ENCODE data around the gene ZBTB38. TPM values are rescaled to one million over a fixed set of nuclear protein-coding genes. Genes with fewer than 3 reads are reported as not detected.

The ZBTB38 gene
- total and polyA plus RNA-seq, 10 donors: 4.8 to 122 (median 58.5) TPM

DNA sequence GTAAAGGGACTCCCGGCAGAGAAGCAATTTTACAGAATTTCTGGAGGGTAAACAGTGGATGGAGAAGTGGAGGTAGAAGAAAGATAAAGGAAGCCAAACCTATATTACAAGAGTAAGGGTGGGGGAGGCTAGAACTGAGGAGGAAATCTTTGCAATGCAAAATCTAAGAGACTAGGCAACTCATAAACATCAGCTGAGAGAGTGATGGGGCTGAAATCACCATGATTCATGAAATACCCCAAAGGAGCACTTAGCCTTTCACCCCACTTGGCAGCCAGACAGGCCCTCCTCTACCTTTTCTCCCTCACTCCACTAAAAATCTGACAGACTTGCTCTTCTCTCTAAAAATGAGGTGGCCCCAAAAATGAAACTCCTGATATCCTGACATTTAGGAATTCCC is 19.5 kb upstream of the ZBTB38 start:
- no peak for TF ChIP-seq POLR2AphosphoS5 (IDR thresholded peaks at IDR 0.05)
- TF ChIP-seq, protein P1, sequence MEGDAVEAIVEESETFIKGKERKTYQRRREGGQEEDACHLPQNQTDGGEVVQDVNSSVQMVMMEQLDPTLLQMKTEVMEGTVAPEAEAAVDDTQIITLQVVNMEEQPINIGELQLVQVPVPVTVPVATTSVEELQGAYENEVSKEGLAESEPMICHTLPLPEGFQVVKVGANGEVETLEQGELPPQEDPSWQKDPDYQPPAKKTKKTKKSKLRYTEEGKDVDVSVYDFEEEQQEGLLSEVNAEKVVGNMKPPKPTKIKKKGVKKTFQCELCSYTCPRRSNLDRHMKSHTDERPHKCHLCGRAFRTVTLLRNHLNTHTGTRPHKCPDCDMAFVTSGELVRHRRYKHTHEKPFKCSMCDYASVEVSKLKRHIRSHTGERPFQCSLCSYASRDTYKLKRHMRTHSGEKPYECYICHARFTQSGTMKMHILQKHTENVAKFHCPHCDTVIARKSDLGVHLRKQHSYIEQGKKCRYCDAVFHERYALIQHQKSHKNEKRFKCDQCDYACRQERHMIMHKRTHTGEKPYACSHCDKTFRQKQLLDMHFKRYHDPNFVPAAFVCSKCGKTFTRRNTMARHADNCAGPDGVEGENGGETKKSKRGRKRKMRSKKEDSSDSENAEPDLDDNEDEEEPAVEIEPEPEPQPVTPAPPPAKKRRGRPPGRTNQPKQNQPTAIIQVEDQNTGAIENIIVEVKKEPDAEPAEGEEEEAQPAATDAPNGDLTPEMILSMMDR (IDR thresholded peaks at IDR 0.05 in 8 of 11, conservative IDR thresholded peaks at IDR 0.05 in 3 of 11): no peak
- no peak for TF ChIP-seq POLR2A (IDR thresholded peaks at IDR 0.05)
- intact Hi-C loops (cut with DNase I; ENCODE audit: low total_unique reads): no loop called here
- no peaks in the 10 kb centered on the region for H3K36me3 ChIP-seq
- DNase-seq: no peak
- no peak overlapping the region for H3K27ac ChIP-seq
- H3K4me3 ChIP-seq: no peak overlapping the region
- H3K27me3 ChIP-seq (replicated peaks in 1 of 7): no peaks in the 10 kb centered on the region
- H3K9me3 ChIP-seq: peaks cover 0 to 9% (median 0%) of the 10 kb centered on the region in 8 donors
- WGBS, 5 donors: 91 to 98% (median 97%) methylated on average over 1 of the region's 1 CpG
- H3K4me1 ChIP-seq: no peaks in the 10 kb centered on the region

DNA sequence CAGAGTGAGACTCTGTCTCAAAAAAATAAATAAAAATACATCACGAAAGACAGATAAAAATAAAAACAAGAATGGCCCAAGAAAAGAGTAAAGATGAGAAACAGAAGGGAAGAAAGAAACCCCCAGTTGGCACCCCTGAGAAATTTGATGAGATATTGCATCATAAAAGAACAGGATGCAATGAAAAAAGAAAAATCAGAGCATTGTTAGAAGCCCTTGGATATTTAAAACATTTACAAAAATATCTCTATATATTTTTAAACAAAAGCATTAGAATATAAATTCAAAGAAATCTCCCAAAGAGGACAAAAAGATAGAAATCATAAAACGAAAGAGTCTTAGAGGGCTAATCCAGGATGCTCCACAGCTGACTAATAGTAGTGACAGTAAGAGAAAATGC is 18.6 kb upstream of the ZBTB38 start:
- no peak for DNase-seq
- Histone ChIP-seq H3K9me3 (peaks cover 0 to 9% (median 0%) of the 10 kb centered on the region in 8 donors), H3K27me3 (replicated peaks in 1 of 7) (no peaks in the 10 kb centered on the region), H3K4me1 (no peaks in the 10 kb centered on the region), H3K4me3 (no peak overlapping the region), H3K27ac (no peak overlapping the region), H3K36me3 (no peaks in the 10 kb centered on the region)
- 87 to 96% (median 89%) methylated on average over 2 of the region's 2 CpGs for WGBS, 5 donors
- TF ChIP-seq POLR2A (IDR thresholded peaks at IDR 0.05) (no peak), POLR2AphosphoS5 (IDR thresholded peaks at IDR 0.05) (no peak)
- TF ChIP-seq, protein P1 (IDR thresholded peaks at IDR 0.05 in 8 of 11, conservative IDR thresholded peaks at IDR 0.05 in 3 of 11): no peak
- intact Hi-C loops (cut with DNase I; ENCODE audit: low total_unique reads): no loop called here

DNA sequence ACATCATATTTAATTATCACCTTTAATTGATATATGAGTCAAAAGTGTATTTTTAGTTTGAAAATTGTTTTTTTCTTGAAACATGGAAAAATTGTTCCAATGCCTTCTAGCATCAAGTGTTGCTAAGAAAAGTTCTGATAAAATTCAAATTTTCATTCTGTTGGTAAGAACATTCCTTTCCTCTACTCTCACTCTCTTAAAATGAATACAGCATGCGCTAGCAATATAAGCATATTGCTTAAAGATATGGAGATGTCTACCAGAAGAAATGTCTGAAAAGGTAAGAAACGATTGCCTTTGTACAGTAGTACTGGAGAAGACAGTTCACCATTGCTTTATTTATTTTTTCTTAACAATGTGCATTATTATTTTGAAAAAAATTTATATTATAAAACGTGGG is 17.6 kb upstream of the ZBTB38 start:
- peaks cover 0 to 9% (median 0%) of the 10 kb centered on the region in 8 donors for H3K9me3 ChIP-seq
- intact Hi-C loops (cut with DNase I; ENCODE audit: low total_unique reads): no loop called here
- H3K27ac ChIP-seq: no peak overlapping the region
- H3K4me3 ChIP-seq: no peak overlapping the region
- 85 to 90% (median 88%) methylated on average over 3 of the region's 3 CpGs for WGBS, 5 donors
- no peaks in the 10 kb centered on the region for H3K36me3 ChIP-seq
- no peak for DNase-seq
- TF ChIP-seq POLR2AphosphoS5 (IDR thresholded peaks at IDR 0.05) (no peak), POLR2A (IDR thresholded peaks at IDR 0.05) (no peak)
- TF ChIP-seq, protein P1 (IDR thresholded peaks at IDR 0.05 in 8 of 11, conservative IDR thresholded peaks at IDR 0.05 in 3 of 11): no peak
- peaks cover 0 to 5% (median 0%) of the 10 kb centered on the region in 7 donors for H3K27me3 ChIP-seq (replicated peaks in 1 of 7)
- no peaks in the 10 kb centered on the region for H3K4me1 ChIP-seq

DNA sequence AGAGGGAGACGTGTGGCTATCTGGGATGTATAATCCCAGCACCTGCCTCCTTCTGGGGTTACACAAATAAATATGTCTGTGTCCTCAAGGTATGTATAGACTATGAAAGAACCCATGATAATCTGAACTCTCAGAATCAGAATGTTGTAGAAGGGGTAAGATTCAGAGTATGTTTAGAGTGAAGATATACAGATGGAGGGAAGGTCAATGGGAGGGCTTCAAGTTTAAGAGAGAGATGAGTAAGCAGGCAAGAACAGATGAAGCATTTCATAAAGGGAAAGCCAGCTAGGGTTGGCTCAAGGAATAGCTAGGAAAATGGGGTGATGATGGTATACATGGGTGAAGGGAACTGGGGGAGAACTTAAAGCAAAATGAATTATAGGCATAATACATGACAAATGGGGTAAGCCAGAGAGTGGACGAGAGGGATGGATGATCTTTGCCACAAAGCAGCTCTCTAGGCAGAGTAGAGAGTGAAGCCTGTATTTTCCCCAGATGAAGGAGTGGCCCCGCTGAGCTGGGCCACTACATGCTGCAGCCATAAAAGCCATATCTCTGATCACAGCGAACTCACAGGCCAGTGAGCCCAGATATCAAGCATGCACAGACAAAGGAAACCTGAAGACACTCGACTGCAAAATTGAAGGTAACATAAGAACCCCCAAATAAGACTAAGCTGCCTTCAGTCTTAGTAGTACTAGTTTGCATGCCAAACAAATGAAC is 15.9 kb upstream of the ZBTB38 start:
- intact Hi-C loops (cut with DNase I; ENCODE audit: low total_unique reads): no loop called here
- Histone ChIP-seq H3K27me3 (replicated peaks in 1 of 7) (peaks cover 0 to 5% (median 0%) of the 10 kb centered on the region in 7 donors), H3K4me3 (no peak overlapping the region), H3K27ac (no peak overlapping the region), H3K9me3 (peaks cover 0 to 5% (median 0%) of the 10 kb centered on the region in 8 donors), H3K36me3 (no peaks in the 10 kb centered on the region), H3K4me1 (no peaks in the 10 kb centered on the region)
- 78 to 93% (median 92%) methylated on average over 5 of the region's 5 CpGs for WGBS, 5 donors
- TF ChIP-seq POLR2AphosphoS5 (IDR thresholded peaks at IDR 0.05): no peak
- TF ChIP-seq, protein P1 (IDR thresholded peaks at IDR 0.05 in 8 of 11, conservative IDR thresholded peaks at IDR 0.05 in 3 of 11): no peak
- no peak for TF ChIP-seq POLR2A (IDR thresholded peaks at IDR 0.05)
- DNase-seq: no peak
